Right lobe of liver (tissue), 4 donors: ENCODE measurements around the gene MAP3K13.

ENCODE experiments used
- POLR2A ChIP-seq: fragments of 450-650 bp; IDR thresholded peaks from one replicate; pipeline ENCODE4 v1.6.1; 2017; ENCODE audit warnings: antibody characterized with exemption, mild to moderate bottlenecking
- TF ChIP-seq, protein P1 (sequence below), 4 donors: fragments of 200-600 bp in 3 of 4; fragments of 450-650 bp in 1 of 4; IDR thresholded peaks; one replicate each; pipeline versions ENCODE4 v1.5.1 to v1.8.0; 2016 to 2022; ENCODE audit warnings: antibody characterized with exemption in 4 of 4, mild to moderate bottlenecking in 2 of 4
- donor health status: DM: no; HTN: no; CAD: no.
- donor health status: DM: no; HTN: no; CAD: no.
- donor health status: DM: no; HTN: yes; CAD: no.

DNA sequence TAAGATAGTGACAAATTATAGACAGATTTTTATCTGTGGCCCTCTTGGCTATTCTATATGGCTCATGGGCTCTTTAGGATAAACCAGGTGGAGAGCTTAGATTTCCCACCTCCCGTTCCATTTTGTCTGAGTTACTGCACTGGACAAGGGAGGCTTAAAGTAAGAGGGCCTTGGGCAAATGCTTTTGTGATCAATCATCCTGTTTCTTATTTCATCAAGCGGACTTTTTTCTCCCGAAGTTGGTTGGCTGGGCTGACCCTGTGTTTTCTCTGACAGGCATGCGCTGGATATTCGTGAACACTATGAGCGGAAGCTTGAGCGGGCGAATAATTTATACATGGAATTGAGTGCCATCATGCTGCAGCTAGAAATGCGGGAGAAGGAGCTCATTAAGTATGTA is 102.5 kb downstream of the MAP3K13 start:
- TF ChIP-seq, protein P1, sequence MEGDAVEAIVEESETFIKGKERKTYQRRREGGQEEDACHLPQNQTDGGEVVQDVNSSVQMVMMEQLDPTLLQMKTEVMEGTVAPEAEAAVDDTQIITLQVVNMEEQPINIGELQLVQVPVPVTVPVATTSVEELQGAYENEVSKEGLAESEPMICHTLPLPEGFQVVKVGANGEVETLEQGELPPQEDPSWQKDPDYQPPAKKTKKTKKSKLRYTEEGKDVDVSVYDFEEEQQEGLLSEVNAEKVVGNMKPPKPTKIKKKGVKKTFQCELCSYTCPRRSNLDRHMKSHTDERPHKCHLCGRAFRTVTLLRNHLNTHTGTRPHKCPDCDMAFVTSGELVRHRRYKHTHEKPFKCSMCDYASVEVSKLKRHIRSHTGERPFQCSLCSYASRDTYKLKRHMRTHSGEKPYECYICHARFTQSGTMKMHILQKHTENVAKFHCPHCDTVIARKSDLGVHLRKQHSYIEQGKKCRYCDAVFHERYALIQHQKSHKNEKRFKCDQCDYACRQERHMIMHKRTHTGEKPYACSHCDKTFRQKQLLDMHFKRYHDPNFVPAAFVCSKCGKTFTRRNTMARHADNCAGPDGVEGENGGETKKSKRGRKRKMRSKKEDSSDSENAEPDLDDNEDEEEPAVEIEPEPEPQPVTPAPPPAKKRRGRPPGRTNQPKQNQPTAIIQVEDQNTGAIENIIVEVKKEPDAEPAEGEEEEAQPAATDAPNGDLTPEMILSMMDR (IDR thresholded peaks at IDR 0.05): no peak
- no peak for TF ChIP-seq POLR2A
